ENCODE measurements around the gene NRXN3. TPM values are rescaled to one million over a fixed set of nuclear protein-coding genes. Genes with fewer than 3 reads are reported as not detected.

Gene NRXN3
- total and polyA plus RNA-seq, 4 donors: 0.07 to 1.2 (median 0.23) TPM

DNA sequence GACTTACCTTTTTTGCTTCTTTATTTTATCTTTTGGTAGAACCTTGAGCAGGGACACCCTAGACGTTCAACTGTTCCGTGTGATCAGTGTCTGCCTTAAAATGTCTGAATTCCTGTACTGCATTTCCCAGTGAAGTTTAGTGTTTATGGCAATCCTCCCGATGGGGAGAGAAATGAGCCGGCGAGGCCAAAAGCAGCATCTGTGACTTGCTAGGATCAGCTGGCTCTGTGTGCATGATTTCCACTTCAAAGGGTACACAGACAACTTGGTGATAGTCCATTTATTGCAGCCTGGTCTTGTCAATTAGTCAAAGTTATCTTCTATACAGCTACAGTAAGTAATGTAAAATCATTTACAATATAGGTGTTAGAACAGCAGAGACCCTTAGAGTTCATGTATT is 1272.6 kb downstream of the NRXN3 start:
- 78% methylated on average over 5 of the region's 5 CpGs for whole genome bisulfite sequencing
- H3K4me3 ChIP-seq (ENCODE audit: low read depth in 1 of 3, low read length in 3 of 3): no peak overlapping the region
- no peak for DNase-seq (ENCODE audit: low spot score)

DNA sequence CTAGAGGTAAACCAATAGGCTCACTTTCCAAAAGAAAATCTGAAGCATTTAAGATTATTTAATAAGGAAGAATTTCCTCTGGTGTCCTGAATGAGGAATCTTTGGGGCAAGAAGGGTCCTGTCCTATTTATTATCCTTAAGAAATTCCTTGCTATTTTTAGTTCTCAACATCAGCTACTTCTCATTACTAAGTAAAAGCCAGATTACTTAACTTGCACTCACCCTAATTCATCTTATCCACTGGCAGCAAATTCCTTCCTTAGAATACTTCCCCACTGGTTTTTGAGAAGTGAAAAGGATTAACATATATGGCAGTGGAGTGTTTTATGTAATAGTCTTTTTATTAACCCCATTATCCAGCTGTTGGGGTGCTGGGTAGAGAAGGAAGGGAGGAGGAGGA is 1273.4 kb downstream of the NRXN3 start:
- DNase-seq (ENCODE audit: low spot score): no peak
- H3K9ac ChIP-seq (ENCODE audit: low read depth in 1 of 2, low read length in 2 of 2): no peak overlapping the region
- H3K4me1 ChIP-seq (ENCODE audit: control insufficient read depth in 4 of 4, insufficient read depth in 4 of 4, low read length in 3 of 4): no peaks in the 10 kb centered on the region
- H3K27me3 ChIP-seq (ENCODE audit: control insufficient read depth in 4 of 4, insufficient read depth in 4 of 4, low read length in 3 of 4): no peaks in the 10 kb centered on the region
- H3K9me3 ChIP-seq (ENCODE audit: control insufficient read depth in 4 of 4, low read length in 3 of 4): no peaks in the 10 kb centered on the region
- TF ChIP-seq, protein P1, sequence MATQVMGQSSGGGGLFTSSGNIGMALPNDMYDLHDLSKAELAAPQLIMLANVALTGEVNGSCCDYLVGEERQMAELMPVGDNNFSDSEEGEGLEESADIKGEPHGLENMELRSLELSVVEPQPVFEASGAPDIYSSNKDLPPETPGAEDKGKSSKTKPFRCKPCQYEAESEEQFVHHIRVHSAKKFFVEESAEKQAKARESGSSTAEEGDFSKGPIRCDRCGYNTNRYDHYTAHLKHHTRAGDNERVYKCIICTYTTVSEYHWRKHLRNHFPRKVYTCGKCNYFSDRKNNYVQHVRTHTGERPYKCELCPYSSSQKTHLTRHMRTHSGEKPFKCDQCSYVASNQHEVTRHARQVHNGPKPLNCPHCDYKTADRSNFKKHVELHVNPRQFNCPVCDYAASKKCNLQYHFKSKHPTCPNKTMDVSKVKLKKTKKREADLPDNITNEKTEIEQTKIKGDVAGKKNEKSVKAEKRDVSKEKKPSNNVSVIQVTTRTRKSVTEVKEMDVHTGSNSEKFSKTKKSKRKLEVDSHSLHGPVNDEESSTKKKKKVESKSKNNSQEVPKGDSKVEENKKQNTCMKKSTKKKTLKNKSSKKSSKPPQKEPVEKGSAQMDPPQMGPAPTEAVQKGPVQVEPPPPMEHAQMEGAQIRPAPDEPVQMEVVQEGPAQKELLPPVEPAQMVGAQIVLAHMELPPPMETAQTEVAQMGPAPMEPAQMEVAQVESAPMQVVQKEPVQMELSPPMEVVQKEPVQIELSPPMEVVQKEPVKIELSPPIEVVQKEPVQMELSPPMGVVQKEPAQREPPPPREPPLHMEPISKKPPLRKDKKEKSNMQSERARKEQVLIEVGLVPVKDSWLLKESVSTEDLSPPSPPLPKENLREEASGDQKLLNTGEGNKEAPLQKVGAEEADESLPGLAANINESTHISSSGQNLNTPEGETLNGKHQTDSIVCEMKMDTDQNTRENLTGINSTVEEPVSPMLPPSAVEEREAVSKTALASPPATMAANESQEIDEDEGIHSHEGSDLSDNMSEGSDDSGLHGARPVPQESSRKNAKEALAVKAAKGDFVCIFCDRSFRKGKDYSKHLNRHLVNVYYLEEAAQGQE (IDR thresholded peaks at IDR 0.05): no peak
- TF ChIP-seq, protein P2, sequence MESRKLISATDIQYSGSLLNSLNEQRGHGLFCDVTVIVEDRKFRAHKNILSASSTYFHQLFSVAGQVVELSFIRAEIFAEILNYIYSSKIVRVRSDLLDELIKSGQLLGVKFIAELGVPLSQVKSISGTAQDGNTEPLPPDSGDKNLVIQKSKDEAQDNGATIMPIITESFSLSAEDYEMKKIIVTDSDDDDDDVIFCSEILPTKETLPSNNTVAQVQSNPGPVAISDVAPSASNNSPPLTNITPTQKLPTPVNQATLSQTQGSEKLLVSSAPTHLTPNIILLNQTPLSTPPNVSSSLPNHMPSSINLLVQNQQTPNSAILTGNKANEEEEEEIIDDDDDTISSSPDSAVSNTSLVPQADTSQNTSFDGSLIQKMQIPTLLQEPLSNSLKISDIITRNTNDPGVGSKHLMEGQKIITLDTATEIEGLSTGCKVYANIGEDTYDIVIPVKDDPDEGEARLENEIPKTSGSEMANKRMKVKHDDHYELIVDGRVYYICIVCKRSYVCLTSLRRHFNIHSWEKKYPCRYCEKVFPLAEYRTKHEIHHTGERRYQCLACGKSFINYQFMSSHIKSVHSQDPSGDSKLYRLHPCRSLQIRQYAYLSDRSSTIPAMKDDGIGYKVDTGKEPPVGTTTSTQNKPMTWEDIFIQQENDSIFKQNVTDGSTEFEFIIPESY (IDR thresholded peaks at IDR 0.05): no peak
- TF ChIP-seq GABPA (IDR thresholded peaks at IDR 0.05 in 1 of 2, conservative IDR thresholded peaks at IDR 0.05 in 1 of 2) (no peak), SP1 (IDR thresholded peaks at IDR 0.05) (no peak), HNF4G (IDR thresholded peaks at IDR 0.05) (no peak), FOXA2 (IDR thresholded peaks at IDR 0.05) (no peak), EGR1 (IDR thresholded peaks at IDR 0.05; ENCODE audit: low read depth in 2 of 2) (no peak)
- TF ChIP-seq, protein P3, sequence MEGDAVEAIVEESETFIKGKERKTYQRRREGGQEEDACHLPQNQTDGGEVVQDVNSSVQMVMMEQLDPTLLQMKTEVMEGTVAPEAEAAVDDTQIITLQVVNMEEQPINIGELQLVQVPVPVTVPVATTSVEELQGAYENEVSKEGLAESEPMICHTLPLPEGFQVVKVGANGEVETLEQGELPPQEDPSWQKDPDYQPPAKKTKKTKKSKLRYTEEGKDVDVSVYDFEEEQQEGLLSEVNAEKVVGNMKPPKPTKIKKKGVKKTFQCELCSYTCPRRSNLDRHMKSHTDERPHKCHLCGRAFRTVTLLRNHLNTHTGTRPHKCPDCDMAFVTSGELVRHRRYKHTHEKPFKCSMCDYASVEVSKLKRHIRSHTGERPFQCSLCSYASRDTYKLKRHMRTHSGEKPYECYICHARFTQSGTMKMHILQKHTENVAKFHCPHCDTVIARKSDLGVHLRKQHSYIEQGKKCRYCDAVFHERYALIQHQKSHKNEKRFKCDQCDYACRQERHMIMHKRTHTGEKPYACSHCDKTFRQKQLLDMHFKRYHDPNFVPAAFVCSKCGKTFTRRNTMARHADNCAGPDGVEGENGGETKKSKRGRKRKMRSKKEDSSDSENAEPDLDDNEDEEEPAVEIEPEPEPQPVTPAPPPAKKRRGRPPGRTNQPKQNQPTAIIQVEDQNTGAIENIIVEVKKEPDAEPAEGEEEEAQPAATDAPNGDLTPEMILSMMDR (IDR thresholded peaks at IDR 0.05; ENCODE audit: low read depth, low read length, missing input control): no peak
- TF ChIP-seq, protein P4, sequence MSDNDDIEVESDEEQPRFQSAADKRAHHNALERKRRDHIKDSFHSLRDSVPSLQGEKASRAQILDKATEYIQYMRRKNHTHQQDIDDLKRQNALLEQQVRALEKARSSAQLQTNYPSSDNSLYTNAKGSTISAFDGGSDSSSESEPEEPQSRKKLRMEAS (IDR thresholded peaks at IDR 0.05): no peak
- H3K4me3 ChIP-seq (ENCODE audit: low read depth in 1 of 3, low read length in 3 of 3): no peak overlapping the region
- no peak overlapping the region for H3K27ac ChIP-seq (ENCODE audit: low read depth in 1 of 2, low read length in 2 of 2)
- no peaks in the 10 kb centered on the region for H3K36me3 ChIP-seq (ENCODE audit: control insufficient read depth in 4 of 4, insufficient read depth in 3 of 4, low read depth in 1 of 4, low read length in 3 of 4)

More for the DNA sequence above, 1272.6 kb downstream of the NRXN3 start:
- TF ChIP-seq, protein P1 (IDR thresholded peaks at IDR 0.05): no peak
- TF ChIP-seq, protein P4 (IDR thresholded peaks at IDR 0.05): no peak
- no peak for TF ChIP-seq EGR1 (IDR thresholded peaks at IDR 0.05; ENCODE audit: low read depth in 2 of 2)
- TF ChIP-seq, protein P5, sequence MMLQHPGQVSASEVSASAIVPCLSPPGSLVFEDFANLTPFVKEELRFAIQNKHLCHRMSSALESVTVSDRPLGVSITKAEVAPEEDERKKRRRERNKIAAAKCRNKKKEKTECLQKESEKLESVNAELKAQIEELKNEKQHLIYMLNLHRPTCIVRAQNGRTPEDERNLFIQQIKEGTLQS (IDR thresholded peaks at IDR 0.05): no peak
- no peak for TF ChIP-seq RAD21 (IDR thresholded peaks at IDR 0.05)
- TF ChIP-seq TAF1 (conservative IDR thresholded peaks at IDR 0.05): no peak
- no peak for TF ChIP-seq GABPA (IDR thresholded peaks at IDR 0.05 in 1 of 2, conservative IDR thresholded peaks at IDR 0.05 in 1 of 2)
- TF ChIP-seq, protein P3 (IDR thresholded peaks at IDR 0.05; ENCODE audit: low read depth, low read length, missing input control): no peak
- no peak for TF ChIP-seq SP1 (IDR thresholded peaks at IDR 0.05)
- TF ChIP-seq HNF4G (IDR thresholded peaks at IDR 0.05): no peak
- no peak for TF ChIP-seq RXRA (IDR thresholded peaks at IDR 0.05)
- Histone ChIP-seq H3K9me3 (ENCODE audit: control insufficient read depth in 4 of 4, low read length in 3 of 4) (no peaks in the 10 kb centered on the region), H3K9ac (ENCODE audit: low read depth in 1 of 2, low read length in 2 of 2) (no peak overlapping the region), H3K4me1 (ENCODE audit: control insufficient read depth in 4 of 4, insufficient read depth in 4 of 4, low read length in 3 of 4) (no peaks in the 10 kb centered on the region), H3K36me3 (ENCODE audit: control insufficient read depth in 4 of 4, insufficient read depth in 3 of 4, low read depth in 1 of 4, low read length in 3 of 4) (no peaks in the 10 kb centered on the region), H3K27ac (ENCODE audit: low read depth in 1 of 2, low read length in 2 of 2) (no peak overlapping the region), H3K27me3 (ENCODE audit: control insufficient read depth in 4 of 4, insufficient read depth in 4 of 4, low read length in 3 of 4) (no peaks in the 10 kb centered on the region)
